ENCODE measurements around the gene BABAM1.
A peak's percentile ranks its signal among the peaks of the same experiment; 100 is the strongest.
"Not testable (repeated sequence)": the region's sequence is repeated elsewhere in the genome, so short reads cannot be mapped to it uniquely, and the experiment has no call there.

The BABAM1 gene

DNA sequence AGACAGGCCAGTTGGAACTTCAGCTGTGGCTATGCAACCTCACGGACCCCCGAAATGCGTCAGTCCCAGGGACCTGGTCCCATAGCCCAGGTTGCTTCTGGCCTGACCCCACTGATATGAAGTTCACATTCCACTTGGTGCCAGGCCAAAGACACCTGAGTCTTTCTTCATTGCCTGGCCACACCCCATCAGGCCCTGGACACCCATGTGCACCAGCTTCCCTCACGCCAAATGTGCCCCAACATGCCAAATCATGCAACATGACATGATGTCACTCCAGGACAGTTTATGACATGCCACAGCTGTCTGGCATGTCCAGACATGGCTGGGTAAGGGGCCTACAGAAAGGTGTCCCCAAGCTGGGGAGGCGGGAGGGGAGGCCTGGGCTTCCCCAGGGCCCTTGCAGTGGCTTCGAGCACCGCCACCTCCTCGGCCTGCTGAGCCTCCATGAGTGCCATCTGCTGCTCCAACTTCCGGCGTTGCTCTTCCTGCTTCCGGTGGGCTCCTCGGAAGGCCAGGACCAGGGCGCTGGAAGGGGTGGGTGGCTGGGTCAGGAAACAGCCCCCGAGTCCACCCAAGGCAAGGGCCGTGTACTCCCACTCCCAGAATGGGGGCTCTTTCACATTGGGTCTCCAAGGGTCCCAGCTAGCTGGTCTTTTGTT lies 17.2 kb upstream of the BABAM1 start:
- no peak for DNase-seq
- TF ChIP-seq POLR2A (IDR thresholded peaks at IDR 0.05; ENCODE audit: low read length) (no peak), GATA1 (IDR thresholded peaks at IDR 0.05; ENCODE audit: low read depth, low read length) (no peak)

- no peak for DNase-seq
- TF ChIP-seq POLR2A (IDR thresholded peaks at IDR 0.05; ENCODE audit: low read length) (no peak), GATA1 (IDR thresholded peaks at IDR 0.05; ENCODE audit: low read depth, low read length) (no peak)
Observed at GRCh38 chr19:17254636-17255035, 12.6 kb upstream of the BABAM1 start.

DNA sequence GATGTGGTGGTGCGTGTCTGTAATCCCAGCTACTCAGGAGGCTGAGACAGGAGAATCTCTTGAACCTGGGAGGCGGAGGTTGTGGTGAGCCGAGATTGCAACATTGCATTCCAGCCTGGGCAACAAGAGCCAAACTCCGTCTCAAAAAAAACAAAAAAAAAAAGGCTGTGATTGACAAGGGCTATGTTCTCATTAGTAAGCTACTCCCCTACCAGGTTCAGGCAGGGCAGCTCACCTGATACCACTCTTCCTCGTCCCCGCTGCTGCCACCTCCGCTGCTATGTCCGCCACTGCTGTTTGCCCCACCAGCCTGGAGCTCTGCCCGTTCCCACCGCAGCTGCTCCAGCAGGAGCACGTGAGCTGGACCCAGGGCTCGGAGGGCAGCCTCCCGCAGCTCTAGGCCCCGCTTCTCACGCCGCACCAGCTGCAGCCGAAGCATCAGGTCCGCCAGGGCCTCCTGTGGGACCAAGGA lies 12.1 kb upstream of the BABAM1 start:
- no peak for TF ChIP-seq POLR2A (IDR thresholded peaks at IDR 0.05; ENCODE audit: low read length)
- no peak for TF ChIP-seq GATA1 (IDR thresholded peaks at IDR 0.05; ENCODE audit: low read depth, low read length)
- DNase-seq, result no peak

DNA sequence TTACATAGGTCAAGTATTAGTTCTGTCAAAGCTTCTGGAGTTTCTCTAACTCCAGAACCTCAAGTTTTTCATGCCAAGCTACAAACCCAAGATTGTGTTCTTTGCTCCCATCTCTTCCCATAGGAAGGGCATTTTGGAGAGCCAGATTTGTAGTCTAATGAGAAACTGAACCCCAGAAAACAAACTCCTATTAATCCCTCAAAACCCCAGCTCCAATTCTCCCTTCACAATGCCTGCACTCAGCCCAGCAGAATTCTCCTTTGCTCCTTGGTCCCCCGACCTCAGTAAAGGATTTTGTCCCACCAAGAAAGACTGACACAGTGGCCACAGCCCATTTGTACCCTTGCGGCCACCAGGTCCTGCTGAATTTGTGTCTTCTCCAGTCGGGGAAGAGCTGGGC lies 11.1 kb upstream of the BABAM1 start:
- no peak for TF ChIP-seq GATA1 (IDR thresholded peaks at IDR 0.05; ENCODE audit: low read depth, low read length)
- TF ChIP-seq POLR2A (IDR thresholded peaks at IDR 0.05; ENCODE audit: low read length), result no peak
- DNase-seq, result no peak

DNA sequence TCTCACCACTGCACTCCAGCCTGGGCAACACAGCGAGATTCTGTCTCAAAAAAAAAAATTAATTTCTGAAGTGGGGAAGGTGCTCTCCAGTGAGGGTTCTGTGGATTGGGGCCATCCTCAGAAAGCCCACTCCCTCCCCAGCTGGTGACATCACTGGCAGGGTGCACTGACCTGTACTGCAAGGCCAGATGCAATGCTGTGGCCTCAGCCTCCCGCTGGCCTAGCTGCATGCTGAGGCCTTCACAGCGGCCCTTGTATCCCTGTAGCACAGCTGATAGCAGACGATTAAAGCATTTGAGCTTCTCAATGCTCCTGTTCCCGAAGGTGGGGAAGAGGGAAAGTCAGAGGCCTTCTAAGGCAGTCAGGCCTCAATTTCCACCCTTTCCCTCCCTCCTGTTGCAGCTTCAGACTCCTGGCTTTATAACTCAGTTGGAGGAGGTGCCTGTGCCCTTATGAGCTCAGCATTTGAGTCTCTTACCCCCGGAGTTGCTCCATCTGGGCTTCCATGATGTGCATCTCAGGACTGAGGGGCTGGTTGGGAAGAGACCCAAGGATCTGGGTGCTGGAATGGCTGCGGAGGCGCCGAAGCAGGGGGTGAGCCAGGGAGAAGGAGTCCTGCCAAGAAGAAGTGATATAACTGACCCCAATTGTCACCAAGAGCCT lies 8.0 kb upstream of the BABAM1 start:
- TF ChIP-seq GATA1 (IDR thresholded peaks at IDR 0.05; ENCODE audit: low read depth, low read length) (no peak), POLR2A (IDR thresholded peaks at IDR 0.05; ENCODE audit: low read length) (no peak)
- DNase-seq, result no peak

DNA sequence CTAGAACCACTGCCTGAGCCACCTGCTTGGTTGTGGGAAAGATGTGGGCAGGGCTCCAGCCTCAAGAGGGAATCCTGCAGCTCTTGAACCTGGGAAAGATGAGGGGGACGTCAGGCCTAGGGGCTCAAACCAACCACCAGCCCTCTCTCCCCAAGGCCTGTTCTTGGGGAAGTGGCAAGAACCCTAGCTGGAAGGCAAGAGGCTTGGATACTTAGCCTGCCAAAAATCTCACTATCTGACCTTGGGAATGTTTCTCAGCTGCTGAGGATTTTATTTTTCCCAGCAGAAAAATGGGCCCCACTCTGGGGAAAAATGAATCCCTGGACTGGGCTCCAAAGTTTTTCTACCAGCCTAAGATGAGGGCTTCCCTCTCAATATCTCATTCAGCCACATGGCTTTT lies 7.3 kb upstream of the BABAM1 start:
- no peak for DNase-seq
- TF ChIP-seq POLR2A (IDR thresholded peaks at IDR 0.05; ENCODE audit: low read length) (no peak), GATA1 (IDR thresholded peaks at IDR 0.05; ENCODE audit: low read depth, low read length) (no peak)

DNA sequence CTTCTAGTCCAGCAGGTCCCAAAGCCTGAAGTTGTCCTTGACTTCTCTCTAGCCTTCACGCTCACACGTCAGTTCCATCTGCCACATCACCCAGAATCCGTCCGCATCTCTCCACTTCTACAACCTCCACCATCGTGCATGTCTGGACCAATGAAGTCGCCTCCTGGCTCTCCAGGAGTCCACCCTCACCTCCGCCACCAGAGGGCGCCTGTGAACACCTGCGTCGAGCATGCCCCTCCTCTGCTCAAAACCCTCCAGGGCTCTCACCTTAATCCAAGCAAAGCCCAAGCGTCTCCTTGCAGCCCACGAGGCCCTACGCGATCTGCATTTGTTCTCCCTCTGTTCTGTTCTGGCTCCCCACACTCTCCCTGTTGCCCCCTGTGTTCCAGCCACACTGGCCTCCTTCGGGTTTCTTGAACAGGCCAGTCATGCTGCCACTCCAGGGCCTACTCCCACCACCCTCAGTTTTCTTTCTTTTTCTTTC lies 6.4 kb upstream of the BABAM1 start:
- no peak for TF ChIP-seq POLR2A (IDR thresholded peaks at IDR 0.05; ENCODE audit: low read length)
- peak; percentile 90 to 95 for DNase-seq

DNA sequence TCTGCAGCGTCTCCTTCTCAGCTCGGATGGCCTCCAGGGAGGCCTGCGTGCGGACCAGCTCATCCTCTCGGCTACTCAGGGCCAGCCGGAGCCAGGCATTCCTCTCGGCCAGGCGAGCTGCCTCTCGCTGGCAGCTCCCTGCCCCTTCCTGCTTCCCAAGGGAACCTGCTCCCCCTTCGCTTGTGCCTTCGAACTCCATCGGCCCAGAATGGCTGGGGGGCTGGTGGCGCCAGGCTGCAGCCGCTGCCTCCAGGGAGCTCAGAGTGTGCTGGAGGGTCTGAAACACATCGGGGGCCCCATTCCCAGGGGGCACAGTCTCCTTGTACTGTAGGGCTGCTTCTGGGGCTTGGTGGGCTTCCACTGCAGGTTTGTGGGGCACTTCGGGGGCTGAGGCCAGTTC lies 4.7 kb upstream of the BABAM1 start:
- no peak for TF ChIP-seq GATA1 (IDR thresholded peaks at IDR 0.05; ENCODE audit: low read depth, low read length)
- no peak for TF ChIP-seq POLR2A (IDR thresholded peaks at IDR 0.05; ENCODE audit: low read length)
- no peak for DNase-seq

DNA sequence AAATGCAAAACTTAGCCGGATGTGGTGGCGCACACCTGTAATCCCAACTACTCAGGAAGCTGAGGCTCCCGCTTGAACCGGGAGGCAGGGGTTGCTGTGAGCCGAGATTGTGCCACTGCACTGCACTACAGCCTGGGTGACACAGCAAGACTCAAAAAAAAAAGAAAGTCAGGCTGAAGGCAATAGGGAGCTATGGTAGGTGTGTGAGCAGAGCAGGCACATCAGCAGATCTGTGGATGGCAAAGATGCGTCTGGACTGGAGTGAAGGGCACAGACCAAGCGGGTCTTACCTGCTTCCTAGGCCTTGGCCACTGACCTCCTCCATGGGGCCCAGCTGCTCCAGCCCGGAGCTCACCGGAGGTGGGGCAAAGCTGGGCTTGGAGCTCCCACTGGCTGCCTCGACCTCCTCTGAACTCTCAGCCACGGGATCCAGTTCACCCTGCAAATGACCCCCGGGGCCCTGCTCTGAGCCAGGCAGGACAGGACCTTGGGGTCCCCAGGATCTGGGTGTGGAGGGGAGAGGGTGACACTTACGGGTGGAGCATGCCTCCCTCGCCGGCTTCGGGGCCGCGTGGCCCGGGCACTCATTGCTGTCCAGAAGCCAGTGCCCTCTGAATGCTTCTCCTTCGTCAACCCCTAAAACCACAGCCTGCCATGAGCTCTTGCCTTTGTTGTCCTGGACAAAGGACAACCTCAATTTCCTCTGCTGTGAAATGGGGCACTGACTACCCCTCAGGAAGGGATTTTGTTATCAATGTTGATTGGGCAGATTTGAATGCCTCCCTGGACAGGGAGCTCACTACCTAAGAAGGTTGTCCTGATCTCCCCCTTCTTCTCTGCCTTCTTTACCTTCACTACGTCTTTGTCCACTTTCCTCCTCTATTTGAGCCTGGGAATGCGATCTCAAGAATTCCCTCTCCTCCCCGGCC lies 3.3 kb upstream of the BABAM1 start:
- TF ChIP-seq POLR2A (IDR thresholded peaks at IDR 0.05; ENCODE audit: low read length) (no peak), GATA1 (IDR thresholded peaks at IDR 0.05; ENCODE audit: low read depth, low read length) (no peak)

GRCh38 chr19:17264641-17264979 lies 2.6 kb upstream of the BABAM1 start, which contains the start of gene USHBP1:
USHBP1 (minus strand) TSS chr19:17264745; CDS start chr19:17264299, 446 bp downstream.
- DNase-seq, result no peak
- TF ChIP-seq GATA1 (IDR thresholded peaks at IDR 0.05; ENCODE audit: low read depth, low read length) (no peak), POLR2A (IDR thresholded peaks at IDR 0.05; ENCODE audit: low read length) (no peak)

More for the DNA sequence above, 3.3 kb upstream of the BABAM1 start:
- DNase-seq, result no peak

DNA sequence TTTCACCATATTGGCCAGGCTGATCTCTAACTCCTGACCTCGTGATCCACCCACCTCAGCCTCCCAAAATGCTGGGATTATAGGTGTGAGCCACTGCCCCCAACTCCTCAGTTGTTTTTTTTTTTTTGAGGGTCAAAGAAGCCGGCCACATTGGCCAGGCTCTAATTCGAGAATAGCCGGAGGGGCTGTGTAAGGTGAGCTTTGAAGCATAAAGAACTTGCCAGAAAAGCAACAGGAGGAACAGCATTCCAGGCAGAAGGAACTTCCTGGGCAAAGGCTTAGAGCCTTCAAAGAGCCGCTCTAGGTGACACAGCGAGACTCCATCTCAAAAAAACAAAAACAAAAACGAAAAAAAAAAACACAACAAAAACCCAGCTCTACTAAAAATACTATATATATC lies 1.2 kb upstream of the BABAM1 start:
- DNase-seq, result no peak

DNA sequence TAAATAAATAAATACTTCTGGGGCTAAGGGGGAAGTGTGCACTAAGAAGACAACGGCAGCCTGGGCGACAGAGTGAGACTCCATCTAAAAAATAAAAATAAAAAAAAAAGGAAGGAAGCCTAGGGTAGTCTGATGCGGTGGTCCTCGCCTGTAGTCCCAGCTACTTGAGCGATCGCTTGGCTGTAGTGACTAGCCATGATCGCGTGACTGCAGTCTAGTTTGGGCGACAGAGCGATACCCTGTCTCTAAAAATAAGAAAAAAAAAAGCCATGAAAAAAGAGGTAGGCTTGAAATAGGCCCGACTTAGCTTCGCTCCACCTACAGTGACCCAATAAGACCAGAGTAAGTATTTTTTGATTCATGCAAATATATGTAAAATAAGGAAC lies 661 bp upstream of the BABAM1 start:
- no peak for DNase-seq
- TF ChIP-seq POLR2A (IDR thresholded peaks at IDR 0.05; ENCODE audit: low read length), result no peak
- TF ChIP-seq GATA1 (IDR thresholded peaks at IDR 0.05; ENCODE audit: low read depth, low read length), result no peak

More for the DNA sequence above, 1.2 kb upstream of the BABAM1 start:
- no peak for TF ChIP-seq POLR2A (IDR thresholded peaks at IDR 0.05; ENCODE audit: low read length)
- no peak for TF ChIP-seq GATA1 (IDR thresholded peaks at IDR 0.05; ENCODE audit: low read depth, low read length)

- no peak for DNase-seq
- no peak for TF ChIP-seq POLR2A (IDR thresholded peaks at IDR 0.05; ENCODE audit: low read length)
- TF ChIP-seq GATA1 (IDR thresholded peaks at IDR 0.05; ENCODE audit: low read depth, low read length), result no peak
Observed at GRCh38 chr19:17268754-17269153, 1.5 kb downstream of the BABAM1 start.

DNA sequence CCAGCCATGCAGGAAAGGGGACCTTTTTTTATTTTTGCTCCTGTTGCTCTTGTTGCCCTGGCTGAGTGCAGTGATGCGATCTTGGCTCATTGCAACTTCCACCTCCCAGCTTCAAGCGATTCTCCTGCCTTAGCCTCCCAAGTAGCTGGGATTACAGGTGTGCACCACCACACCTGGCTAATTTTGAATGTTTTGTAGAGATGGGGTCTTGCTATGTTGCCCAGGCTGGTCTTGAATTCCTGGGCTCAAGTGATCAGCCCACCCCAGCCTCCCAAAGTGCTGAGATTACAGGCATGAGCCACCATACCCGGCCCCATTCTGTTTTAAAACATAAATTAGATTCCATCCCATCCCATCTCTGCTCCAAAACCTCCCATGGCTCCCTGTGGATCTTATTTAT lies 7.6 kb downstream of the BABAM1 start:
- not testable (repeated sequence) for DNase-seq

All from erythroblast (primary cell).